Activated CD8-positive, alpha-beta memory T cell treated with anti-CD3 and anti-CD28 coated beads for 24 hours (primary cell): ENCODE data around the gene DPYSL5.

ENCODE experiments used
- DNase-seq: peaks from one replicate; pipeline ENCODE4 v3.0.0-alpha.2; 2020

Gene DPYSL5, protein sequence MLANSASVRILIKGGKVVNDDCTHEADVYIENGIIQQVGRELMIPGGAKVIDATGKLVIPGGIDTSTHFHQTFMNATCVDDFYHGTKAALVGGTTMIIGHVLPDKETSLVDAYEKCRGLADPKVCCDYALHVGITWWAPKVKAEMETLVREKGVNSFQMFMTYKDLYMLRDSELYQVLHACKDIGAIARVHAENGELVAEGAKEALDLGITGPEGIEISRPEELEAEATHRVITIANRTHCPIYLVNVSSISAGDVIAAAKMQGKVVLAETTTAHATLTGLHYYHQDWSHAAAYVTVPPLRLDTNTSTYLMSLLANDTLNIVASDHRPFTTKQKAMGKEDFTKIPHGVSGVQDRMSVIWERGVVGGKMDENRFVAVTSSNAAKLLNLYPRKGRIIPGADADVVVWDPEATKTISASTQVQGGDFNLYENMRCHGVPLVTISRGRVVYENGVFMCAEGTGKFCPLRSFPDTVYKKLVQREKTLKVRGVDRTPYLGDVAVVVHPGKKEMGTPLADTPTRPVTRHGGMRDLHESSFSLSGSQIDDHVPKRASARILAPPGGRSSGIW

DNA sequence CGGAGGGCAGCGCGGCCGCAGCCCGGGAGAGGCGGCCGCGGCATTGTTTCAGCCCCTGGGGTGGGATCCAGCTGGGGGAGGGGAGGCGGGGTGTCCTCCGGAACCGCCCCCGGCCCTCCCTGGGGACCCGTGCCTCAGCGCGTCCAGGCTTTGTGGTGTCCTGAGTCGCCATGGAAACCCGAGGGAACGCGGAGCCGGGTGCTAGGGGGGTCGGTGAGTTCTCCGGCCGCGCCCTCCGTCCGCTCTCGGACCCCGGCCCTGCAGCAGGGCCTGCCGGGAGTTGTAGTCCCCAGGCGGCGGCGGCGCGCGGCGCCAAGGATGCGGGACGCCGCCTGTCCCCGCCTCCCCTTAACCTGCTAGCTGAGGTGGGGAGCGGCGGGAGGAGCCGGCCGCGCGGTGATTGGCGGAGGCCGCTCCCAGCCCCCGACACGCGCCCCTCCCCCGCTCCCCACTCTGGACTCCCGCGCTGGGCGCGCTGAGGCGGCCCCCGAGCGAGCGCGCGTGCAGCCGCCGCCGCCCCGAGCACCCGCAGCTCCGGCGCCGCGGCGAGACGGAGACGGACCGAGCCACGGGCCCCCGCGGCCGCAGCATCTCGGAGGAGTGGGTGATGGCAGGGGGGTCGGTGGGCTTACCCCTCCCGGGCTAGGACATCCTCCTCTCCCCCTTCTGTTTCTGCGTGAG, at the start of gene DPYSL5:
Gene DPYSL5 (plus strand): TSS at position 478 of the 681 bp plus-strand sequence. CDS start 50,368 bp downstream, outside the sequence.
- peak; percentile 62 for DNase-seq

DNA sequence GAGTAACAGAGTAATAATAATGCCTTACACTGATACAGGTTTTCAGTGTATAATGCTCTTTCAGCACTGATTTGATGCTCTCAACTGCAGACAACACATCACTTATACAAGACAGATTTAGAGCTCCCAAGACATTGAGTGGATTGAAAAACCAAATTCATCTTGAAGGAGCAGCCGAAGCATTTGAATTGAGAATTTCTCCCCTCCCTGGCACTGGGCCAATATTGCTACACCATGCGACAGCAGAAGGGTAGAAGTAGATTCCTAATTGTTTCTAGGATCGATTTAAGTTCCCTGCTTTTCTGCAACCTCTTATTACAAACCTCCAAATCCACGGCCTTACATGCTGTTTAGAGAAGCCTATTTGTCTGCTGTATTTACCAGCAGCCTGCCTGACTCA, 46.6 kb upstream of the DPYSL5 start:
- DNase-seq, result no peak

DNA sequence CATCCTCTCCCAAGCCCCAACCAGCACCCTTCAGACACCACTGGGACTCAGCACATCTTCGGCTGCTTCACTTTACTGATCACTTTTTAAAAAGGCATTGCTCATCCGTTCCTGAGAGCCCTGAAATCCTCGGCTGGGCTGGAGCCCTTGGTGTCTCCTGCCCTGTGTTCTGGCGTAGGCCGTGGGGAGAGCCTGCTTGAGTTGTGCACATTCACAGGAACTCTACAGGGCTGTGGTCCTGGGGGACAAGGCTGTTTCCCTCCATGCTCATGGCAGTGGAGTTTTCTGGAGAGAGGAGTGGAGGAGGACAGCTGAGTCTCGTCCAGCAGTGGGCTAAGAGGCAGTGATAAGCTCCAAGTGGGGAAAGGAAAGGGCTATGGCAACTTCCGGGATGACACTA, 46.1 kb upstream of the DPYSL5 start:
- DNase-seq, result no peak

DNA sequence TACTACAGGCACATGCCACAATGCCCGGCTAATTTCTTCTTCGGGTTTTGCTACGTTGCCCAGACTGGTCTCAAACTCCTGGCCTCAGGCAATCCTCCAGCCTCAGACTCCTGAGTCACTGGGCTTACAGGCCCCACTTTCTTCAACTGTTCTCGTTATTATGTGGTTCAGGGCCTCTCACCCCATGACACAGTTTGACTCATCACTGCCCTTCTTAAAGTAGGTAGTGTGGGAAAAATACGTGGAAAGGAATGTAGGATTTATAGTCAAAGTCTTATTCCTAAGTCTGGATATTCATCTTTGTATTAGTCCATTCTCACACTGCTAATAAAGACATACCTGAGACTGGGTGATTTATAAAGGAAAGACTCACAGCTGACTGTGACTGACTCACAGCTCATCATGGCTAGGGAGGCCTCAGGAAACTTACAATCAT, 42.7 kb upstream of the DPYSL5 start:
- no peak for DNase-seq

DNA sequence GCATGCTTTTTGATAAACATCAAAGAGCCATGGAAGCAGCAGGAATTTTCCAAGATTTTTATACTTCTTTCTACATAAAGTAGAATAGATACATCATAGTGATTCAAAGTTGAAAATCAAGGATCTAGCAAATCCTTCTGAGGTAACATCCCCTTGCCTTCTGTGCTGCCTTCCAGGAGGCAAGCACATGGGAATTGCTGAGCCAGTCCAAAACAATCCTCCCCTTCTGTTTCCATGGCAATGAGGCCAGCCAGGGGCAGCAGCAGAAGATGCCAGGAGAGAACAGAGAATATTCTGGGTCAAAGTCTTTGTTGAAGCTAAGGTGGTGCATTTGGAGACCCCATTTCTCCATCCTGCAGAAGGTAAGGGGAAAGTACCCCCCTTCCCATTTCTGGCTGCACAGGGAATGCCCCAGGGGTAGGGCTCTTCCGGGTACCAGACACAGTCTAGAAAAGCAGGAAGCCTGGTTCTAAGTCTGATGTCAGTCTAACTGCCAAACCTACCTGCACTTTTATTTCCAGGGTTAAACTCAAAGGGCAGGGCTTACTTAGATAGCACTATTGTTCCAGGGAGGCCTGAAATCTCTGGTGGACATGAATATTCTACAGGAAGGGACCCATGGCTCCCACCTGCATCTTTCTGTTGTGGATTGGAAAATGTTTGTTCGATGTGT, 40.0 kb upstream of the DPYSL5 start:
- DNase-seq, result no peak

DNA sequence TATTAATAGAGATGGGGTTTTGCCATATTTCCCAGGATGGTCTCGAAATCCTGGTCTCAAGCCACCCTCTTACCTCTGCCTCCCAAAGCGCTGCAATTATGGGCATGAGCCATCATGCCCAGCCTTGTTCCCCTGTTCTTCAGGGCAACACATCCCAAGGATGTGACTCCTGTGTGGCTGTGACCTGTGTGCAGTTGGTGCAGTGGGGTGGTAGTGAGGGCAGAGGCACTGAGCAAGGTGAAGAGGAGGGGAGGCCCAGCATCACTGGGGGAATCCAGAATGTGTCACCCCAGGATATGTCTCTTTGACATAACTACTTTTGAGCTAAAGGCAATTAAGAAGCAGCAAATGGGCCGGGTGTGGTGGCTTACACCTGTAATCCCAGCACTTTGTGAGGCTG, 38.7 kb upstream of the DPYSL5 start:
- no peak for DNase-seq

DNA sequence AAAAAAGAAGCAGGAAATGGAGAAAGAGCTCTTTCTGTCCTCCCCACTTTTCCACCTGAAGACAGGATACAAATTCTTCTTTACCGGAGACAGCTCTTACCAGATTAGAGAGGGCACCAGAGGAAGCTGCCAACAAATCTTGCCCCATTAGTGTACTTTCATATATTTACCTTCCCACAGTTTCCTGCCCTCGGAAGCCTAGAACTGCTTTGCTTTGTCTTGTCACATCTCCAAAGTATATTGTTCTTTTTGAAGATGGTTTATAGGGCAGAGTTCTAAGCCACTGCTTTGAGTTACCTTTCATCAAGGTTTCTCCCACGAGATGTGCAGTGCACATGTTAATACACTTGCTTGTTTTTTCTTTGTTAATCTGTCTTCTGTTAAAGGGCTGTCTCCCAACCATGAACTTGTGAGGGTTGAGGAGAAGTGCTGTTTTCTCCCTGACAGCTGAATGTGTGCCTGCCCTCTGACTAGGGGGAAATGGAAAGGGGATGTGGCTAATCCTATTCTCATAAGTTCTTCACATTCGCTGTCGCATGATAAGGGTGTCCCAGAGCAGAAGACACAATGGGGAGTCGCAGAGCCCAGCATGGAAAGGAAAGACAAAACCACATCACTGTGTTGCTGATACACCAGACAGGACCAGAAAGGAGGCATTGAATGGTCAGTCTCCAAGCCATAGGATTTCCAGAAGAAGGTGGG, 37.9 kb upstream of the DPYSL5 start:
- no peak for DNase-seq

DNA sequence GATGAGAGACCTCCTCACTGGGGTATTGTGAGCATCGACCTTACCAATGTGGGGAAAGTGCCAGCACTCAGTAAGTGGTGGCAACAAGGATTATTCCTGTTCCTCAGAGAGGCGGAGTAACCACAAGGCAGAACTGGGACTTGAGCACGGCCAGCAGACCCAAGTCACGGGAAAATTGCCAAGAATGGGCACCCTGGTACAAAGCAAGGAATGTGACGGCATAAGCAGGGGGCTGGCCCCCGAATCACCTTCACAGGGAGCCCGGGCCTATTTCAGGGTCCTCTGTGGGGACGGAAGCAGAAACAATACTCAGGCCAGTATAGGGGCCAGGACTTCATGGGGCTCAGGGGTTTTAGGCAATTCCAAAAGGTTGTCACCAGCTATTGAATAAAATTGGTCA, 36.7 kb upstream of the DPYSL5 start:
- peak; percentile 49 for DNase-seq

DNA sequence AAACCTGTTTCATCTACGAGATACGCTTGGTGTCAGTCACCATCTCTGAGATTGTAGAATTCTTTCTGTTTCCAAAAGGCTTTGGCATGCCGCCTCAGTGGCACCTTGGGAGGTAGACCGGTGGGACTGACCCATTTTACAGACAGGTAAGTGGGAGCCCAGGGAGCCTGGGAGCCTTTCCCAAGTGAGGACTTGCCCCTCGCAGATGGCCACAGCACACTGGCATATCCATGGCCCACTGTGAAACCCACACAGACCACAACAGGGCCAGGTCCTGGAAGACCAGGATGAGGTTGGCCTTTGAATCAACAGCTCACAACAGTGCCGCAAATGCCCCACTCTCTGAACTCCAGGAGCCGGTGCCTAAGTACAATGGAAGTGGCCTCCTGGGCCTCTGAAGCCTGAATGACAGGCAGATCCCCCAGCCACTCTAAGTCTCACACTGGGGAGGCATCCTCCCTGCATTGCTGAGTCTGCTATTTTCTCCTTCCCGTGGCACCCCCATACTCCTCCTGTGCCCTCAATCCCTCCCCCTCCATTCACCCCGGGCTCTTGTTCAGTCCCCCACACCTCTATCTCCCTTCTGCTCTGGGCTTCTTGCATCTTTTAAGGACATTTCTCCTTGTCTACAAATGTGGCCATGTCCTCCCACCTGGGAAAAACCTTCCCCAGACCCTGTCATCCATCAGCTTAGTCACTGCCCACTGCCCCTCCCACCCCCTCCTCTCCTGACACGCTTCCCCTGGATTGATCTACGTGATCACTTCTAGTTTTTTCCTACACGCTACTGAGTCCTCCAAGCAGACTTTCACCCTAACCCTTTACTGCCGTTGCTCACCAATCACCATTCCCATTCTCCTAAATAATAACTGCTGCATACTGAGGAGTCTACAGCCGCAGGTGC, 35.9 kb upstream of the DPYSL5 start:
- DNase-seq, result no peak

DNA sequence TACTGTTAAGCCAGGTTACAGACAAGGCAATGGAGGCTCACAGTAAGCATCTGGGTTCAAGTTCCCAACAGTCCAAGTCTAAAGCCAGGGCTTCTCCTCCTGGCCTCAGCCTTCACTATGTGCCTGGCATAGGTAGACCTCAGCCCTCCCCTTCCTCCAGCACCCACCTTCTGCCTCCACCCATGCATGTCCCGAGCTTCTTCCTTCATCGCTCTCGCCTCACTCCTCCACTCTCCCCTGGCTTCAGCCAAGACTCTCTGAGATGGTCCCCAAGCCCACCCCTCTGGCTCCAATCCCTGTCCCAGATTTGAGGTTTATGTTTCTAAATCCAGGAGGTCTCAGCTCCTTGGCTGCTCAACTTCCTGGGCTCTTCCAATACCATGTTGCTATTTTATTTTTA, 35.2 kb upstream of the DPYSL5 start:
- DNase-seq, result peak; percentile 41

DNA sequence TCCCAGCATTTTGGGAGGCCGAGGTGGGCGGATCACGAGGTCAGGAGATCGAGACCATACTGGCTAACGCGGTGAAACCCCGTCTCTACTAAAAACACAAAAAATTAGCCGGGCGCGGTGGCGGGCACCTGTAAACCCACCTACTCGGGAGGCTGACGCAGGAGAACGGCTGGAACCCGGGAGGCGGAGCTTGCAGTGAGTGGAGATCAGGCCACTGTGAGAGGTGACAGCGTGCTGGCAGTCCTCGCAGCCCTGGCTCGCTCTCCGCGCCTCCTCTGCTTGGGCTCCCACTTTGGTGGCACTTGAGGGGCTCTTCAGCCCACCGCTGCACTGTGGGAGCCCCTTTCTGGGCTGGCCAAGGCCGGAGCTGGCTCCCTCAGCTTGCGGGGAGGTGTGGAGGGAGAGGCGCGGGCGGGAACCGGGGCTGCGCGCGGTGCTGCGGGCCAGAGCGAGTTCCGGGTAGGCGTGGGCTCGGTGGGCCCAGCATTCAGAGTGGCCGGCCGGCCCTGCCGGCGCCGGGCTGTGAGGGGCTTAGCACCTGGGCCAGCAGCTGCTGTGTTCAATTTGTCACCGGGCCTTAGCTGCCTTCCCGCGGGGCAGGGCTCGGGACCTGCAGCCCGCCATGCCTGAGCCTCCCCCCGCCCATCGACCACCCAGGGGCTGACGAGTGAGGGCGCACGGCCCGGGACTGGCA, 33.7 kb upstream of the DPYSL5 start:
- peak; percentile 40 for DNase-seq

DNA sequence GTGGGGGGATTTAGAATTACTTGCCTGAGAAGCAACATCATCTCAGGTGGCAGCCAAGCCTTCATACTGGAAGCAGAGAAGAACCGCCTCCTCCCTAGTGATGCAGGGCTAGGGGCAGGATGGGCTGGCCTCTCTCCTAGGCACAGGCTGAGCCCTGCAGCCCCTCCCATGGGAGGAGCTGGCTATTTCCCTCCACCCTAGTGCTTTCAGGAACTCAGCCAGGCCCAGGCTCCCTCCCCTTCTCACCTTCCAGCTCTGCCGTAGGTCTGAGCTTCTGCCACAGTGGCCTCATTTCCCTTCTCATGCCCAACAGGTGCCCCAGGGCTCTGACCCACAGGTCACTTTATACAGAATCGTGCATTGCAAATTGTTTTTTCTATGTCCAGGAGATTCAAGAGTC, 31.0 kb upstream of the DPYSL5 start:
- DNase-seq, result no peak

DNA sequence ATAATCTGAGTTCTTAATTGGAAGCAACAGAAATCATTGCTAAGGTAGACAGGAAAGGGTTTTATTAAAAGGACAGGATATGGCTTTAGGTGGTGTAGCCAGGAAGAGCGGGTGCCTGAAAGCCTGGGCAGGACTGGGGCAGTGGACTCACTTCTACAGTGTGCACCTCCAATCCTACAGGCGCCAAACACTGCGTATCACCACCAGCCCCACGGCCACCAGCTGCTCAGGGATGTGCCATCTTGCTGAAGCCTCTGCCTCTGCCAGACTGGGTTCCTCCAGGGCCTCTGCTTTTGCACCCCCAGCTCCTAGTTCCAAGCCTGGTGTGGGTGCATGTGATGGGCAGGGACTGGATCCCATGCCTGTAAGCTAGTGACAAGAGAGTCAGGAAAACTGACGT, 29.7 kb upstream of the DPYSL5 start:
- no peak for DNase-seq

DNA sequence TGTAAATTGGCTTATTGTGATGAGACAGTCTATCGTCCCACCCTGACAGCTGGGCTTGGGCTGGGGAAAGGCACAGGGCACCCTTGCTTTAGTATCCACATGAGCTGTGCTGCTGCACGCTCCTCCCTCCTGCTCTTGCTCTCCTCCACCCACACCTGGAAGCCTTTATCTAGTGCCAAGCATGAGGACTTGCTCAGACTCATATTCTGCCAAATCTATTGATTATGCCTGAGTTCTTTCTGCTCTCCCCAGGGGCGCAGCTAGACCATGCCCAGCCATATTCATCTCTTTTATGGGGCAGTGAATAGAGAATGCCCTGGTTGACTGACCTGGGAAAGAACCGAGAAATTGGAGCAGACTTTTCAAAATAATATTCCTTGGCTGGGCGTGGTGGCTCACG, 29.0 kb upstream of the DPYSL5 start:
- DNase-seq, result no peak

DNA sequence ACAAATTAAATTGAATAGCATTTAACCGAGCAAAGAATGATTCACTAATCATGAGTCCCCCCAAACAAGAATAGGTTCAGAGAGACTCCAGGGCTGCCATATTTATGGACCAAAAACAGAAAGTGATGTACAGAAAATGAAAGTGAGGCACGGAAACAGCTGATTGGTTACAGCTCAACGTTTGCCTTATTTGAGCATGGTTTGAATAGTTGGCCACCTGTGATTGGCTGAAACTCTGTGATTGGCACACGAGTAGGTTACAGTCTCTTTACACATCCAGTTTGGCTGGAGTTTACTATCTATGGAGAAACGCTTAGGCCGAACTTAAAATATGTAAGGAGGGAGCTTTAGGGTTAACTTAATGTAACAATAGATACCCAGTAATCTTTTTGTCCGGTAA, 27.0 kb upstream of the DPYSL5 start:
- DNase-seq, result no peak

DNA sequence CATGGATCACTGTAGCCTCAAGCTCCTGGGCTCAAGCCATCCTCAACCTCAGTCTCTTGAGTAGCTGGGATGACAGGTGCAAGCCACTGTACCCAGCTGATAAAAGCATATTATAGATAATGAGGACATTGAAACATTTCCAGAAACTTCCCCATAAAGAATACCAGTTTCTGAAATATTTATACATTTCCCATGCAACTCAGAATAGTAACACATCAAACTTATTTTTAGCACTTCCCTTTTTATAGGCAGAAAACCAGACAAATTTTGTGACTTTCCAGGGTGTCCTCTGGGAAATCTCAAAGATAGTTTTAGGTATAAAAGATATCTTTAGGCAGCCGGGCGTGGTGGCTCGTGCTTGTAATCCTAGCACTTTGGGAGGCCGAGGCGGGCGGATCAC, 25.1 kb upstream of the DPYSL5 start:
- DNase-seq, result no peak

DNA sequence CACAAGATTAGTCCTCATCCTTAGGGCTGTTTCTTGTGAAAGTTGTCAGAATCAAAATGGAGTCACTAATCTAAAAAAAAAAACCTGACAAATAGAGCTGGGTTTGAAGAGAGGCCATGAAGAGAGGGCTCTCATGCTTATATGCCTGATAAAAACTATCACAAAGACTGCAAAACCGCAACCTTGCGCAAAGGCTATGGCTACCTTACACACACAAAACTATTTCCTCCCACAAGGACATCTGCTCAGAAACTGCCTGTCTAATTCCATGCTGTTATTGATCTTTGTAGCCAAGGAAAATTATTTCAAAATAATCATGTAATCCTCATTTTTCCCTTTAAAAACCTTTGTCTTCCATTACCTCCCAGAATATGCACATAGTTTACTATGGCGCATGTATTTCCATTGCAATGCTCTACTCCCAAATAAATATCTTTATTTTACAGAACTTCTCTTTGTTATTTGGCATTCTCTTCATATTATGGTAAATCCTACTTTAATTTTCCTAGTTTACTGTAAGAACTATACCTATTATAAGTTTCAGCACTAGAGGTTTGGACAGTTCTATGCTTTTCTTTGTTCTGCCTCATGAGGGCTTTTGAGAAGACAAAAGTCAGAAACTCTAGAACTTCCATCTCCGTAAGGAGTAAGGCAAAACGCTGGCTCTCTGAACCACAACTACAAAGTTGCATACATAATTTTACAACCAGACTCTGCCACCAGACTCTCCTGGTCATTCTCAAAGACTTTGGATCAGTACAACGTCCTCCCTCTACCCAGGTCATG, 9.6 kb upstream of the DPYSL5 start:
- DNase-seq, result no peak

DNA sequence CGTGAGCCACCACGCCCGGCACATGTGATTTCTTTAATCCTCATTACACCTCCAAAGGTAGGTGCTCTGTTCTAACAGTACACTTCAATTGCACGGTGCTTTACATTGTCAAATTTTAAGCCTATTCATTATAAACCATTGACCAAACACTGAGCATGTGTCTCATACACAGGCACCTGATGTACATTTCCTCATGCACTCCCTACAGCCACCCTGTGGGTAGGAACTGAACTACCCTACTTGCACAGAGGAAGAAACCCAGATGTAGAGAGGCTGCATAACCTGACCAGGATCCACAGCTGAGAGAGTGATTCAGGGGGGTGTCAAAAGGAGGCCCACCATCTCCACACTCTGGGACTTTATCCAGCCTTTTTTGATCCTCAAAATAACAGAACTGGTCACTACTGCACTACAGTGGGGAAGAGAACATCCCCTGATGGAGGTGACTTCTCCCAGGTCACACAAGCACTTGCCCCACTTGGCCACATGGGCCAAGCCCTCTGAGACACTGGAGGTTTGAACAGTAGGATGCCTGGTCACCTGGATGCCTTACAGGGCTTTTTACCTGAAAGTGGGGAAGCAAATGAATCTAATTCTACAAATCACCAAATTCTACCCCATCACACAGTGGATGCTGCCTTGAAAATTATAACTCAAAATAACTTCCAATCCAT, 6.9 kb upstream of the DPYSL5 start:
- no peak for DNase-seq

DNA sequence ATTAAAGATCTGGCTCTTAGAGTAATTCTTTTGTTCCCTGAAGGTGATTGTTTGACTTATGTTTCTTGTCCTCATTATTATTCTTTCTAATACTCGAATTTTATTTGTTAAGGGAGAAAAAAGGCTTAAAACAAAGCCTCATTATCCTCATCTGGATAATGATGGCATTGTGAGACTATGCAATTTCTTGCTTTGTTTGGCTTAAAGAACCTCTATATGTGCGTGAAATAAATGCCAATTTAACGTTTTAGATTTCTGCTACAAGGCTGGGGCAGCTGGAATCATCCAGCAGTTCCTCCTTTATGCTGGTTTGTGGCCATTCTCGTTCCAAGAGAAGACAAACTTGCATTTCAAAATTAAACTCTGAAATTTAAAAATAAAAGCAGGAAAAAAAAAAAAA, 4.9 kb upstream of the DPYSL5 start:
- DNase-seq, result no peak

DNA sequence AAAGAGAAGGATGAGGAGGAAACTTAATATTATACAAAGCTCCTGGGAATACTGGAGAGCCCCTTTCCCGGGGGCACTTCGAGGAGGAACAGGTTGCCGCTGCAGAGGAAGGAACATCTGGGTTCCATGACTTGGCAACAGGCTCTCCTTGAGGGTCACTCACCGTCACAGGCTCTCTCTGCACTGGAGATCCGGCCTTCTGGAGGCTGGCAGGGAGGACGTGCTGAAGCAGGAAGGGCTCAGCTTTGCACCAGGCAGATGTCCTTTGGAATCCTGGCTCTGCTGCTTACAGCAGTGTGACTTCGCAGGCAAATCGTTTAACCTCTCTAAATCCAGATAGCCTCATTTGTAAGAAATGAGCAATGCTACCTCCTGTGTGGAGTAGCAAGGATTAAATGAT, 2.9 kb upstream of the DPYSL5 start:
- DNase-seq, result no peak
